HEK293 (cell line): ENCODE measurements around the gene LRRC26.
A peak's percentile ranks its signal among the peaks of the same experiment; 100 is the strongest.

ENCODE experiments used
- CTCF ChIA-PET: fragments of 350-600 bp; formaldehyde crosslinking; extraction: SDS; loops from one replicate; lab custom pipeline; 2021; ENCODE audit warnings: antibody characterized with exemption; lab: Yijun Ruan, JAX
- POLR2A ChIA-PET: fragments of 300-600 bp; formaldehyde crosslinking; extraction: SDS; loops from one replicate; lab custom pipeline; 2020; ENCODE audit warnings: antibody characterized with exemption, inconsistent platforms; lab: Yijun Ruan, JAX
- H3K27ac ChIP-seq: fragments of 200-500 bp; sonication (Bioruptor generic); 2 replicates; pipeline ENCODE4 v1.5.1; 2014; ENCODE audit warnings: low read depth, low read length, control low read depth, inconsistent platforms; ENCODE audit errors: extremely low read depth
- H3K36me3 ChIP-seq, 2 experiments: fragments of 200-500 bp in 1 of 2; sonication (Bioruptor generic) in 1 of 2; 1 replicate in 1 of 2; 2 replicates in 1 of 2; pipeline ENCODE4 v1.5.1; 2014 to 2017; ENCODE audit warnings: inconsistent platforms in 2 of 2, low read length in 2 of 2; ENCODE audit not compliant: control insufficient read depth in 2 of 2, insufficient read depth in 1 of 2
- H3K4me1 ChIP-seq: fragments of 200-500 bp; sonication (Bioruptor generic); 2 replicates; pipeline ENCODE4 v1.5.1; 2014; ENCODE audit warnings: mild to moderate bottlenecking, low read length, inconsistent platforms; ENCODE audit not compliant: control insufficient read depth, insufficient read depth
- H3K4me3 ChIP-seq: 2 replicates; pipeline ENCODE4 v1.5.1; 2011; ENCODE audit warnings: low read depth, mild to moderate bottlenecking, control low read depth, low read length, moderate library complexity
- H3K9me3 ChIP-seq: fragments of 200-500 bp; sonication (Bioruptor generic); 2 replicates; pipeline ENCODE4 v1.5.1; 2014; ENCODE audit warnings: low read depth, low read length, inconsistent platforms; ENCODE audit not compliant: control insufficient read depth, insufficient read depth
- FEZF1 ChIP-seq: fragments of 450-650 bp; formaldehyde crosslinking; IDR thresholded peaks from 2 replicates; pipeline ENCODE4 v1.5.1; 2016; ENCODE audit warnings: missing biosample characterization, missing genetic modification characterization
- GLIS2 ChIP-seq: fragments of 450-650 bp; formaldehyde crosslinking; IDR thresholded peaks from 2 replicates; pipeline ENCODE4 v1.5.1; 2016; ENCODE audit warnings: missing biosample characterization, missing genetic modification characterization
- HIC1 ChIP-seq: fragments of 450-650 bp; formaldehyde crosslinking; IDR thresholded peaks from 2 replicates; pipeline ENCODE4 v1.5.1; 2016; ENCODE audit warnings: missing biosample characterization, missing genetic modification characterization
- KLF1 ChIP-seq: fragments of 450-650 bp; formaldehyde crosslinking; IDR thresholded peaks from 2 replicates; pipeline ENCODE4 v1.5.1; 2016; ENCODE audit warnings: missing biosample characterization, missing genetic modification characterization
- KLF10 ChIP-seq: fragments of 450-650 bp; IDR thresholded peaks from 2 replicates; pipeline ENCODE4 v1.5.1; 2018; ENCODE audit warnings: missing biosample characterization, mild to moderate bottlenecking, missing genetic modification characterization
- OVOL3 ChIP-seq: fragments of 450-650 bp; formaldehyde crosslinking; IDR thresholded peaks from 2 replicates; pipeline ENCODE4 v1.5.1; 2016; ENCODE audit warnings: missing biosample characterization, missing genetic modification characterization
- PRDM1 ChIP-seq: fragments of 450-650 bp; formaldehyde crosslinking; IDR thresholded peaks from 2 replicates; pipeline ENCODE4; 2016; ENCODE audit warnings: missing biosample characterization, missing genetic modification characterization
- SALL2 ChIP-seq: fragments of 450-650 bp; formaldehyde crosslinking; IDR thresholded peaks from 2 replicates; pipeline ENCODE4 v1.5.0; 2017; ENCODE audit warnings: missing biosample characterization, mild to moderate bottlenecking, missing genetic modification characterization, borderline replicate concordance
- ZBTB1 ChIP-seq: fragments of 450-650 bp; formaldehyde crosslinking; IDR thresholded peaks from 2 replicates; pipeline ENCODE4 v1.5.1; 2016; ENCODE audit warnings: missing biosample characterization, missing genetic modification characterization
- ZNF518A ChIP-seq: fragments of 450-650 bp; formaldehyde crosslinking; conservative IDR thresholded peaks from 2 replicates; pipeline ENCODE4 v1.5.1; 2016; ENCODE audit warnings: low read depth, missing biosample characterization, missing genetic modification characterization
- ZNF830 ChIP-seq: fragments of 450-650 bp; IDR thresholded peaks from 2 replicates; pipeline ENCODE4 v1.5.0; 2018; ENCODE audit warnings: missing biosample characterization, missing genetic modification characterization, low read depth, mild to moderate bottlenecking, moderate library complexity
- ZSCAN16 ChIP-seq: fragments of 450-650 bp; formaldehyde crosslinking; IDR thresholded peaks from 2 replicates; pipeline ENCODE4 v1.5.1; 2016; ENCODE audit warnings: missing biosample characterization, missing genetic modification characterization

The LRRC26 gene

GRCh38 chr9:137180491-137180890 lies 10.6 kb upstream of the LRRC26 start:
- H3K4me3 ChIP-seq, result no peak overlapping the region
- H3K9me3 ChIP-seq, result no peaks in the 10 kb centered on the region
- ChIA-PET POLR2A (interaction anchor here (0.5 to 1.7 kb wide), 7 partner anchors 12 to 122 kb away, joined by 3 to 6 read pairs (median 3); partner anchors contain the start of genes NRARP and TUBB4B), CTCF (interaction anchor here (1.1 kb wide), 1 partner anchor 36 kb away, joined by 3 read pairs; no protein-coding TSS in a partner anchor)
- H3K4me1 ChIP-seq, result no peaks in the 10 kb centered on the region
- peaks cover 0 to 78% of the 10 kb centered on the region in 2 experiments; a peak in 2 of 3 replicates for H3K36me3 ChIP-seq
- no peak overlapping the region for H3K27ac ChIP-seq
- TF ChIP-seq GLIS2 (tag by site-specific recombination) (peak; percentile 38; the same call in 1 of the 2 replicates), ZNF830 (tag by site-specific recombination) (no peak)

- Histone ChIP-seq H3K9me3 (no peaks in the 10 kb centered on the region), H3K4me1 (no peaks in the 10 kb centered on the region), H3K36me3 (peaks cover 0 to 70% of the 10 kb centered on the region in 2 experiments; a peak in 2 of 3 replicates), H3K4me3 (no peak overlapping the region), H3K27ac (no peak overlapping the region)
- TF ChIP-seq ZNF518A (tag by site-specific recombination), result no peak
- no peak for TF ChIP-seq FEZF1 (tag by site-specific recombination)
- TF ChIP-seq KLF10 (tag by site-specific recombination), result no peak
- no peak for TF ChIP-seq SALL2 (tag by site-specific recombination)
- no peak for TF ChIP-seq ZBTB1 (tag by site-specific recombination)
- TF ChIP-seq HIC1 (tag by site-specific recombination), result no peak
- TF ChIP-seq ZSCAN16 (tag by site-specific recombination), result no peak
- TF ChIP-seq OVOL3, result no peak
- no peak for TF ChIP-seq PRDM1 (tag by site-specific recombination)
- CTCF ChIA-PET, result no interaction called here
- POLR2A ChIA-PET, result interaction anchor here (0.7 to 2.0 kb wide), 5 partner anchors 10 to 61 kb away, joined by 3 to 6 read pairs (median 5); partner anchors contain the start of genes LRRC26 and TUBB4B
Measured at GRCh38 chr9:137179761-137180160, 9.9 kb upstream of the LRRC26 start.

GRCh38 chr9:137178939-137179630 lies 9.2 kb upstream of the LRRC26 start:
- no peak for TF ChIP-seq KLF10 (tag by site-specific recombination)
- TF ChIP-seq KLF1 (tag by site-specific recombination), result 0 out of 2 replicates have a peak, but pooled peaks have one; percentile 20
- ChIA-PET CTCF (interaction anchor here (0.6 kb wide), 1 partner anchor 390 kb away, joined by 3 read pairs; no protein-coding TSS in a partner anchor), POLR2A (interaction anchor here (0.7 to 2.0 kb wide), 2 partner anchors 10 to 11 kb away, joined by 3 to 6 read pairs; partner anchors contain the start of gene LRRC26)

More at GRCh38 chr9:137178939-137179630, 9.2 kb upstream of the LRRC26 start:
- Histone ChIP-seq H3K27ac (no peak overlapping the region), H3K9me3 (no peaks in the 10 kb centered on the region), H3K36me3 (peaks cover 0 to 65% of the 10 kb centered on the region in 2 experiments; a peak in 2 of 3 replicates), H3K4me1 (no peaks in the 10 kb centered on the region), H3K4me3 (no peak overlapping the region)
